AG04449 (cell line): ENCODE data around the gene ETS1.

ENCODE experiments used
- CTCF ChIA-PET: fragments of 350-600 bp; formaldehyde crosslinking; extraction: SDS; loops from one replicate; lab custom pipeline; 2021; ENCODE audit warnings: antibody characterized with exemption; lab: Yijun Ruan, JAX
- POLR2A ChIA-PET: fragments of 400-600, 350-600 bp; formaldehyde crosslinking; extraction: SDS; loops from one replicate; lab custom pipeline; 2020; ENCODE audit warnings: antibody characterized with exemption, inconsistent platforms; lab: Yijun Ruan, JAX
- DNase-seq: peaks from one replicate; pipeline ENCODE4 v3.0.0-alpha.2; 2010; ENCODE audit warnings: low read depth, low spot score
- H3K4me3 ChIP-seq: 2 replicates; pipeline ENCODE4 v1.5.1; 2011; ENCODE audit warnings: low read depth, mild to moderate bottlenecking, control low read depth, low read length
- CTCF ChIP-seq: IDR thresholded peaks from one replicate; pipeline ENCODE4 v1.5.1; 2011; ENCODE audit warnings: mild to moderate bottlenecking, moderate library complexity, low read length, control low read depth, inconsistent platforms; ENCODE audit not compliant: insufficient read depth; ENCODE audit errors: missing control alignments

ETS1 gene

DNA sequence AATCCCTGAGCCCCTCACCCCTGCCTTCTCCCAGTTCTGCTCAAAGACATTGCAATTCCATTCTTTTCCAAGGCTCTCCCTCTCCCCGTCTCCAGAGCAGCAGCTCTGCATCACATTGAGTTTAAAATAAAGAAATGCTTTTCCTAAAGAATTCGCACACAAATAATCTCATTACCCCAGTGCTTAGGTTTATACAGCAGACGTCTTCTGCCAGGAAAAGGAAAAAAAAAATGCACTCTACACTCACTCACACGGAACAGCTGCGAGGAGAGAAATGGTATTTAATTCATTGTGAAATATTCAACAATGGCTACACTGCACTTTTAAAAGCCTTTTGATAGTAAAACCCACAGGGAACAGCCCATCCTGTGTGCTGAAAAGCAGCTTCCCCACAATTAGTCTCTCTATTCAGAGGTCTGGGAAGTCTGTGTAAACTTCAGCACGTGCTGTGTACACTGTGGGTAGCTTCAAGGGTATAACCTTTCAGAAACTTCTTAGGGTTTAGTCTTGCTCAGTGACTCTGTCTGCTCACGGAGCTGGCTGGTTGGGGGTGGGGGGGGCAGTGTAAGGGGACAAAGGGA, 42.8 kb downstream of the ETS1 start:
- no peak for DNase-seq
- no peak for TF ChIP-seq CTCF
- ChIA-PET POLR2A (interaction anchor here (1.0 kb wide), 1 partner anchor 149 kb away, joined by 4 read pairs; the partner anchor contains the start of gene FLI1), CTCF (interaction anchor here (0.9 to 3.6 kb wide), 3 partner anchors 10 to 87 kb away, joined by 3 to 23 read pairs (median 9); no protein-coding TSS in a partner anchor)
- H3K4me3 ChIP-seq = no peak overlapping the region

GRCh38 chr11:128540469-128540868, 46.9 kb downstream of the ETS1 start:
- H3K4me3 ChIP-seq = no peak overlapping the region
- no peak for TF ChIP-seq CTCF
- CTCF ChIA-PET = interaction anchor here (1.1 to 1.6 kb wide), 2 partner anchors 9 to 14 kb away, joined by 3 to 4 read pairs; no protein-coding TSS in a partner anchor
- POLR2A ChIA-PET = no interaction called here
- DNase-seq = no peak

DNA sequence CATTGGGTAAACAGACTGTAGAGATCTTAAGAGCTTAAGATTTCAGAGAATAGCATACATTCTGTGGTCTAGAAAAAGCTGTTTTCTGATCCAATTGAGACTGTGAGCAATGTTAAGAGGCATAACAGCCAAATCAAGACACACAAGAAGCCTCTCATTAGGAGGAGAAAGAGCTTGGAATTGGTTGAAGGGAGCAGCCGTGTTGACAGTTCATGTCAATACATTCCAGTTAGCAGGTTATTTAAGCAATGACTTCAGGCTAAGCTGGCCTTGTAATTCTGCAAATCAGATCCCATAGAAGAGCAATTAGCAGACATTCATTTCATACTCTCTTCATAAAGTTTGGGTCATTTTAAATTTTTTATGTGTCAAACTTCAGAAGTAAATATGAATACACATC, 50.9 kb downstream of the ETS1 start:
- no peak for DNase-seq
- POLR2A ChIA-PET = no interaction called here
- H3K4me3 ChIP-seq = no peak overlapping the region
- CTCF ChIA-PET = interaction anchor here (1.1 to 1.8 kb wide), 4 partner anchors 14 to 380 kb away, joined by 4 read pairs; no protein-coding TSS in a partner anchor
- TF ChIP-seq CTCF = no peak

- ChIA-PET POLR2A (no interaction called here), CTCF (interaction anchor here (1.1 to 1.8 kb wide), 3 partner anchors 14 to 94 kb away, joined by 4 read pairs; no protein-coding TSS in a partner anchor)
- no peak overlapping the region for H3K4me3 ChIP-seq
- no peak for TF ChIP-seq CTCF
- no peak for DNase-seq
Measured at GRCh38 chr11:128535468-128536457, 51.6 kb downstream of the ETS1 start.

DNA sequence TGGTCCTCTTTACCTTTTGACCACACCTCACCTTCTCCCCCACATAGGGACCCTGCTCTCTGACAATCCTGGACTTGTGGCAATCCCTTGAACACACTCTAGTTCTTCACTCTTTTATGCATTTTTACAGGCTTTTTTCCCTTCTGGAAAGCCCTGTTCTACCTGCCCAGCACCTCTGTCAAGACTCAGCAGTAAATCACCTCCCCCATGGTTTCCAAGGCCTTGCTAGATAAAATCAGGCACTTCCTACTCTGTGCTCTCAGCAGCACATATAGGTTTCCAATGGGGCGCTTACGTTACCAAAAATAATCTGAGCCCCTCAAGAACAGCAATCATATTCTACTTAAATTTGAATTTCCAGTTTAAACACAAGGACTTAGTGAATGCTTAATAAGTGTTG, 53.9 kb downstream of the ETS1 start:
- POLR2A ChIA-PET = no interaction called here

More for the DNA sequence above, 53.9 kb downstream of the ETS1 start:
- CTCF ChIA-PET = interaction anchor here (1.0 to 1.1 kb wide), 2 partner anchors 14 to 21 kb away, joined by 3 read pairs; no protein-coding TSS in a partner anchor
- TF ChIP-seq CTCF = no peak
- no peak overlapping the region for H3K4me3 ChIP-seq
- DNase-seq = no peak
